GM12864 (cell line): ENCODE measurements around the gene CPB2.

Experiments used
- DNase-seq: peaks from one replicate; pipeline ENCODE4 v3.0.0-alpha.2; 2011; ENCODE audit warnings: low read depth
- H3K4me3 ChIP-seq: 2 replicates; pipeline ENCODE4 v1.5.1; 2011; ENCODE audit warnings: mild to moderate bottlenecking, low read depth, low read length, control low read depth
- TF ChIP-seq, protein P1 (sequence below): IDR thresholded peaks from 2 replicates; pipeline ENCODE4 v1.5.1; 2011; ENCODE audit warnings: low read depth, mild to moderate bottlenecking, moderate library complexity, low read length, control low read depth, inconsistent platforms; ENCODE audit errors: missing control alignments

The CPB2 gene

DNA sequence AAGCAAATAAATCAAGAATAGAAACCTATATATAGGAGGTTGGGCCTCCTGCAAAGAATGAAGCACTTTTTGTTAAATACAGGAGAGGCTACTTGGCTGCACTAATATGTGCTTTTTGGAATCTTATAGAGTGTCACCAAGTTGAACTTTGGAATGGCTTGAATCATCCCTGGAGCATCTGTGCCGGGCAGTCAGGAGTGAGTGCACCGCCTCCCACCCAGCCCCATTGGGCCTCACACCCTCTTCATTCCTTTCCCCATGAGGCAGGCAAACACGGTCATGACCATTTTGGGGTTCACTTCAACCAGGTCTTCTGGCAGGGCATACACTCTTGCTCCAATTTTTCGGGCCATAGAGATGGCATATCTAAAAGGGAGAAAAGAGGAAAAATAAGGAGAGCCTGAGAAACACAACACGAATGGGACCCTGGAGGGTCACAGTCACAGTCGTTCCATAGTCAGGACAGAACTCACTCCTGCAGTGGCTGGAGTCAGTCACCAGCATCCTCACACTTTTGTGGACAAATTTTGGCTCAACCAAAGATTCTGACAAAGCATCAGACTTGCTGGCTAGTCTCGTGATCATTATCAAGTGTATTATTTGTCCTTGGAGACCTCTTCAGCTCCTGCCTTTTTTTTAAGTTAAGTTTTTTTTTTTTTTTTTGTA, 22.7 kb upstream of the CPB2 start:
- no peak overlapping the region for H3K4me3 ChIP-seq
- DNase-seq, result no peak
- TF ChIP-seq, protein P1, sequence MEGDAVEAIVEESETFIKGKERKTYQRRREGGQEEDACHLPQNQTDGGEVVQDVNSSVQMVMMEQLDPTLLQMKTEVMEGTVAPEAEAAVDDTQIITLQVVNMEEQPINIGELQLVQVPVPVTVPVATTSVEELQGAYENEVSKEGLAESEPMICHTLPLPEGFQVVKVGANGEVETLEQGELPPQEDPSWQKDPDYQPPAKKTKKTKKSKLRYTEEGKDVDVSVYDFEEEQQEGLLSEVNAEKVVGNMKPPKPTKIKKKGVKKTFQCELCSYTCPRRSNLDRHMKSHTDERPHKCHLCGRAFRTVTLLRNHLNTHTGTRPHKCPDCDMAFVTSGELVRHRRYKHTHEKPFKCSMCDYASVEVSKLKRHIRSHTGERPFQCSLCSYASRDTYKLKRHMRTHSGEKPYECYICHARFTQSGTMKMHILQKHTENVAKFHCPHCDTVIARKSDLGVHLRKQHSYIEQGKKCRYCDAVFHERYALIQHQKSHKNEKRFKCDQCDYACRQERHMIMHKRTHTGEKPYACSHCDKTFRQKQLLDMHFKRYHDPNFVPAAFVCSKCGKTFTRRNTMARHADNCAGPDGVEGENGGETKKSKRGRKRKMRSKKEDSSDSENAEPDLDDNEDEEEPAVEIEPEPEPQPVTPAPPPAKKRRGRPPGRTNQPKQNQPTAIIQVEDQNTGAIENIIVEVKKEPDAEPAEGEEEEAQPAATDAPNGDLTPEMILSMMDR, result no peak

GRCh38 chr13:46126552-46127357, 21.9 kb upstream of the CPB2 start:
- TF ChIP-seq, protein P1, result peak; percentile 88
- H3K4me3 ChIP-seq, result no peak overlapping the region
- DNase-seq, result peak; percentile 36

DNA sequence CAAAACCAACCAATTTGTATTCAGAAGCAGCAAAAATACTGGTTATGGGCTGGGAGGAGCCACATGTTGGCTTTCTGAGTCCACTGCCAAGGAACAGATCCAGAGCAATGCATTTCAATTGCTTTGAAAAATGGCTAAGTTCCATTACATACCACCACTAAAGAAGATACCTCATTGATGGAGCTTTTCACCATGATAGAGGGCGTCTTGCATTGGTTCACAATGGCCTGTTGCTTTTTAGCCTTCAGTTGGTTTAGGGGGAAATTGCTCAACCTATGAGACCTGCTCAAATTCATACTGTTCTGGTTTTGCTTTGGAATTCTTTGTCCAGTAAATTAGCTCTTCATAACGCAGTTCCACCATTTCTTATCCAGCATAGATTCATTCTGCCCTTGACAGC, 21.2 kb upstream of the CPB2 start:
- DNase-seq, result no peak

GRCh38 chr13:46124967-46125933, 20.4 kb upstream of the CPB2 start:
- no peak for DNase-seq
- TF ChIP-seq, protein P1, result no peak
- H3K4me3 ChIP-seq, result no peak overlapping the region

More for the DNA sequence above, 21.2 kb upstream of the CPB2 start:
- TF ChIP-seq, protein P1, result no peak
- H3K4me3 ChIP-seq, result no peak overlapping the region

GRCh38 chr13:46124531-46124966, 19.7 kb upstream of the CPB2 start:
- no peak for DNase-seq
- TF ChIP-seq, protein P1, result peak; percentile 3
- no peak overlapping the region for H3K4me3 ChIP-seq

DNA sequence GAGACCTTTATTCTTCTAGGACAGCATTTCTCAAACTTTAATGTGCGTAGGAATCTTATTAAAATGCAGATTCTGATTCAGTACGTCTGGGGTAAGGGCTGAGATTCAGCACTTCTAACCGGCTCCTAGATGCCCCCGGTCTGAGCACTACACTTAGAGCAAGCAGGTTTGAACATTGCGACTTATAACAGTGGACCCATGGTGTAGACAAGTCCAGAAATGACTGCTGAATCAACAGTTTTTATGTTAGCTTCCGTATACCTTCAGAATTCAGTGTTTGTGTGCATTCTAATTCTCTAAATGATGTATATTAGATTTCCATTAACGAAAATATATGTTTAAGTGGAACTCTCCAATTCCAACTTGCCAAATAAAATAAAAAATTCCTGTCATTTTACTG, 17.5 kb upstream of the CPB2 start:
- TF ChIP-seq, protein P1, result no peak
- DNase-seq, result no peak
- H3K4me3 ChIP-seq, result no peak overlapping the region
